Measurements from ENCODE around the gene CABP5.

CABP5 gene

DNA sequence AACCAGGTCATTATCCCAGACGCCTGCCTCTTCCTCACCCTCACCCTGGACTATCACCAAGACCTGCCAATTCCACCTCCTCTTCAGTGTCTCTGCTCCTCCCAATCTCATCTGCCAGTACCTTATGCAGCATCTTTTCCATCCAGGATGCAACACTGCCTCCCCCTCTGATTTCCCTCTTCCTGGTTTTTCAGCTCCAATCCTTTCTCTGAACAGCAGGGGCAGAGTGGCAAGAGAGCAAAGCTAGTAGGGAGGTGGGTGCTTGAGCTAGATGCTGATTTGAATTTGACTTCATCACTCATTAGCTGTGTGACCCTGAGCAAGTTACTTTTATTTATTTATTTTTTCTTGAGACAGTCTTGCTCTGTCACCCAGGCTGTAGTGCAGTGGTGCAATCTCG is 25.6 kb upstream of the CABP5 start:
- no peak overlapping the region for H3K4me3 ChIP-seq (ENCODE audit: low read length)
- TF ChIP-seq, protein P1, sequence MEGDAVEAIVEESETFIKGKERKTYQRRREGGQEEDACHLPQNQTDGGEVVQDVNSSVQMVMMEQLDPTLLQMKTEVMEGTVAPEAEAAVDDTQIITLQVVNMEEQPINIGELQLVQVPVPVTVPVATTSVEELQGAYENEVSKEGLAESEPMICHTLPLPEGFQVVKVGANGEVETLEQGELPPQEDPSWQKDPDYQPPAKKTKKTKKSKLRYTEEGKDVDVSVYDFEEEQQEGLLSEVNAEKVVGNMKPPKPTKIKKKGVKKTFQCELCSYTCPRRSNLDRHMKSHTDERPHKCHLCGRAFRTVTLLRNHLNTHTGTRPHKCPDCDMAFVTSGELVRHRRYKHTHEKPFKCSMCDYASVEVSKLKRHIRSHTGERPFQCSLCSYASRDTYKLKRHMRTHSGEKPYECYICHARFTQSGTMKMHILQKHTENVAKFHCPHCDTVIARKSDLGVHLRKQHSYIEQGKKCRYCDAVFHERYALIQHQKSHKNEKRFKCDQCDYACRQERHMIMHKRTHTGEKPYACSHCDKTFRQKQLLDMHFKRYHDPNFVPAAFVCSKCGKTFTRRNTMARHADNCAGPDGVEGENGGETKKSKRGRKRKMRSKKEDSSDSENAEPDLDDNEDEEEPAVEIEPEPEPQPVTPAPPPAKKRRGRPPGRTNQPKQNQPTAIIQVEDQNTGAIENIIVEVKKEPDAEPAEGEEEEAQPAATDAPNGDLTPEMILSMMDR (conservative IDR thresholded peaks at IDR 0.05; ENCODE audit: low read length), result no peak
- no peak for DNase-seq (ENCODE audit: low read depth)

DNA sequence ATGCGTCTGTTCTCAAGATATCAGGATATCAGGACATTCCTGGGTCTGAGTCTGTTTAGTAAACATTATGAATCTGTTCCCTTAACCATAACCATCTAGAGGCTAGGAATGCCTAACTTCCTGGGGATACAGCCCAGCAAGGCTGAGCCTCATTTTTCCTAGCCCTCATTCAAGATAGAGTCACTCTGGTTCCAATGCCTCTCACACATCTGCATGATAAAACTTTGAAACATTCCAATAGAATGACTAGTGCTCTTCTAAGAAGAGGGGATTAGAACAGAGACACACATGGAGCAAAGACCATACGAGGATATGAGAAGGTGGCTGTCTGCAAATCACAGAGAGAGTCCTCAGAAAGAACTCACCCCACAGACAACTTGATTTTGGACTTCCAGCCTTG is 20.6 kb upstream of the CABP5 start:
- TF ChIP-seq, protein P1 (conservative IDR thresholded peaks at IDR 0.05; ENCODE audit: low read length), result no peak
- no peak for DNase-seq (ENCODE audit: low read depth)
- H3K4me3 ChIP-seq (ENCODE audit: low read length), result no peak overlapping the region

DNA sequence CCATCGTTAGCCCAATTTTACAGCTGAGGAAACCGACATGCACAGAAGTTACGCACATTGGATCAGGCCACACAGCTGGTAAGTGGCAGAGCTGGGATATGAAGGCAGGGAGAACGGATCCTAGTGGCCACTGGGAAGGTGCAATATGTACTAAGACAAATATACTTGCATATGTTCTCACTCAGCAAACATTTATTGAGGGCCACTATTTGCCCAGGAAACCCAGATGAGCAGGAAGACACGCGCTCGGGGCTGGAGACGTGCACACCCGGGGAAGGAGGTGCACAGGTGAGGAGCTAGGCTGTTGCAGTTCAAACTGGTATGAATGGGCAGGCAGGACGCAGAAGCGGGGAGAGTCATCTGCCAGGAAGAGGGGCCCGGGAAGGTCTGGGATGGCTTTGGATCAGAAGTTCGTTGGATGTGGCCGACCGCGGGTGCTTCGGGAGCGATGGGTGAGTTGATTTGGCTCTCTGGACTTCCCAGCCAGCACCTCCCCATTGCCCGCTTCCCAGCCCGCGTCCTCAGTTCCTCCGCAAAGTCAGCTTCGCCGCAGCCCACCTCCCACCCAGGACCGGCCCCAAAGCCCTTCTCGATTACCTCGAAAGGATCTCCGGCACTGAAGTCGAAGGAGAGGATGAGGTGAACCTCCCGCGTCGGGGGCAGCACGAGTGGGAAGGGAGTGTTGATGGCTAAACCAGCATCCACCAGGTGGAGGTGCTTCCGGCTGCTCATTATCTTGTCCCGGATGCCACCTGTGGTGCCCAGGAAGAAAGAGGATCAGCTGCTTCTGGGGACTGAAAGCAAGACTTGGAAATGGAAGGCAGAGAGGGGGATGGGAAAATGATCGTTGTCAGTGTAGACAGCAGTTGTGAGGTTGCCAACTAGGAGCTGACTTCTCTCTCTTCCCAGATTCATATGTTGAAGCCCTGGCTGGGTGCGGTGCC is 17.8 kb upstream of the CABP5 start:
- H3K4me3 ChIP-seq (ENCODE audit: low read length), result no peak overlapping the region
- TF ChIP-seq, protein P1 (conservative IDR thresholded peaks at IDR 0.05; ENCODE audit: low read length), result no peak
- no peak for DNase-seq (ENCODE audit: low read depth)

DNA sequence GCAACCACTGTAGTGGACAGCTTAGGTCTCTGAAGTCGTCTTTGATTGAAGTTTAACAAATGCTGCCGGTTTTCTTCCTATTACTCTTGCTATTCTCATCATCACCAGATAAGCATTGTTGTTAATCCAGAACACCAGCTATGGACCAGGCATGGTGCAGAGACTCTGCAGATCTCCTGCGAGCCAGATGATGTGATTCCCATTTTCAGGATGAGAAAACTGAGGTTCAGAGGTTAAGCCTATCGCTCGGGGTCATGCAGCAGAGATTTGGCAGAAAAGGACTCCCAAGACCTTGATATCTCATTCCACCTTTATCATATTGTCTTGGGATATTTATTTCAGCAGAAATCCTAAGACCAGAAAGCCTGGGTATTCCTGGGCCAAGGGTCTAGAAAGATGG is 16.5 kb upstream of the CABP5 start:
- no peak overlapping the region for H3K4me3 ChIP-seq (ENCODE audit: low read length)
- no peak for DNase-seq (ENCODE audit: low read depth)

DNA sequence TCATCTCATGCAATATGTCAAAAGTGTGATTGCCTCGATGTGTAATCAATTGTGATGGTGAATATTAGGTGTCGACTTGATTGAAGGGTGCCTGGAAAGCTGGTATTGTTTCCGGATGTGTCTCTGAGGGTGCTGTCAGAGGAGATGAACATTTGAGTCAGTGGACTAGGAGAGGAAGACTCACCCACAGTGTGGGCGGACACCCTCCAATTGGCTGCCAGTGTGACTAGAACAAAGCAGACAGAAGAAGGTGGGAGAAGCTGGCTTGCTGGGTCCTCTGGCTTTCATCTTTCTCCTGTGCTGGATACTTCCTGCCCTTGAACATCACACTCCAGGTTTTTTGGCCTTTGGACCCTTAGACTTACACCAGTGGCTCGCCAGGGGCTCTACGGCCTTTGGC is 15.5 kb upstream of the CABP5 start:
- TF ChIP-seq, protein P1 (conservative IDR thresholded peaks at IDR 0.05; ENCODE audit: low read length), result no peak
- no peak overlapping the region for H3K4me3 ChIP-seq (ENCODE audit: low read length)
- no peak for DNase-seq (ENCODE audit: low read depth)

More for the DNA sequence above, 16.5 kb upstream of the CABP5 start:
- TF ChIP-seq, protein P1 (conservative IDR thresholded peaks at IDR 0.05; ENCODE audit: low read length), result no peak

DNA sequence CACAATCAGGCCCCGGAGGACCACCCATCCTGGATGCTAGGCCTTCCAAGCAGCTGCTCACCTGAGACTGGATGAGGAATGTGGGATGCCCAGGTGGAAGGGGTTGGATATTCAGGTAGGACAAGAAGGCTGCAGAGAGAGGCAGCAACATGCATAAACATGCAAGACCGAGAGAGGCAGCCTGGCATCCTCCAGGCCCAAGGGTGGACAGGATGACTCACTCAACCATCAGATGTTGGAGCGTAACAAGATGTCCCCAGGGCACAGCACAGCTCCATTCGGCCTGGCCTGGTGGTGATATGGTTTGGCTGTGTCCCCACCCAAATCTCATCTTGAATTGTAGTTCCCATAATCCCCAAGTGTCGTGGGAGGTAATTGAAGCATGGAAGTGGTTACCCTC is 10.0 kb upstream of the CABP5 start:
- DNase-seq (ENCODE audit: low read depth), result no peak
- TF ChIP-seq, protein P1 (conservative IDR thresholded peaks at IDR 0.05; ENCODE audit: low read length), result no peak
- no peak overlapping the region for H3K4me3 ChIP-seq (ENCODE audit: low read length)

DNA sequence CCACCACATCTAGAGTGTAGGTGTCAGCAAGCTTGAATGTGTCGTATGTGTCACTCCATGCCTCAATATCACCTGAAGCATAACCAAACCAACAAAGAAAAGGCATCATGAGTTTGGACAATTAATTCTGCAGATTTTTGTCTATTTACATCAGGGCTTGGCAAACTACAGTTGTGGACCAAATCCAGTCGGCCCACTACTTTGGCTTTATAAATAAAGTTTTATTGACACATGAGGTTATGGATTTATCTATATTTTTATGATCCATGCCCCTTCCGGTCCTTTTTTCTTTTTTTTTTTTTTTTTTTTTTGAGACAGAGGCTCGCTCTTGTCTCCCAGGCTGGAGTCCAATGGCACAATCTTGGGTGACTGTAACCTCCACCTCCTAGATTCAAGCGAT is 9.2 kb upstream of the CABP5 start:
- TF ChIP-seq, protein P1 (conservative IDR thresholded peaks at IDR 0.05; ENCODE audit: low read length), result no peak
- DNase-seq (ENCODE audit: low read depth), result no peak
- H3K4me3 ChIP-seq (ENCODE audit: low read length), result no peak overlapping the region
